CD4-positive, alpha-beta T cell treated with Interleukin-17A for 4 hours (primary cell): Measurements from ENCODE around the gene FOXO6.
A peak's percentile ranks its signal among the peaks of the same experiment; 100 is the strongest.

Experiments
- DNase-seq: peaks from one replicate; pipeline ENCODE4 v3.0.0-alpha.2; 2020; ENCODE audit warnings: mixed read lengths

The FOXO6 gene

GRCh38 chr1:41411229-41411628, 50.0 kb downstream of the FOXO6 start:
- no peak for DNase-seq

DNA sequence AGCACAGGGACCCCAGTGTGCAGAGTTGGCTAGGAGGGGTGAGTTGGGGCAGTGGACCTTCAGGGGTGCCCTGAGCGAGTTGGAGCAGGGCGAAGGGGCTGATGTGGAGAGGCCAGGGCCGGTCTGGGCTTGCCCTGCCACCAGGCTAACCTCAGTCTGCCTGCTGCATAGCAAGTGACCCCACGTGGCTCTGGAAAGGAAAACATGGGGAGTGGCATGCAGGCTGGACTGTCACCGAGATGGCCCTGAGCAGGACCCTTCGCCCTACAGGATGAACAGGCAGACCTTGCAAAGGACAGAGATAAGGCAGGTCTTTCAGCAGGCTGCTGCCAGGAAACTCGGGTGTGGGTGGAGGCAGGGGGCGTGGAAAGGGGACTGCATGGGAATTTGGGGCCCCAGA, 51.5 kb downstream of the FOXO6 start:
- no peak for DNase-seq

GRCh38 chr1:41413748-41414281, 52.6 kb downstream of the FOXO6 start:
- DNase-seq = no peak

GRCh38 chr1:41414296-41414695, 53.1 kb downstream of the FOXO6 start:
- DNase-seq = no peak

GRCh38 chr1:41414716-41415306, 53.6 kb downstream of the FOXO6 start:
- DNase-seq = no peak

DNA sequence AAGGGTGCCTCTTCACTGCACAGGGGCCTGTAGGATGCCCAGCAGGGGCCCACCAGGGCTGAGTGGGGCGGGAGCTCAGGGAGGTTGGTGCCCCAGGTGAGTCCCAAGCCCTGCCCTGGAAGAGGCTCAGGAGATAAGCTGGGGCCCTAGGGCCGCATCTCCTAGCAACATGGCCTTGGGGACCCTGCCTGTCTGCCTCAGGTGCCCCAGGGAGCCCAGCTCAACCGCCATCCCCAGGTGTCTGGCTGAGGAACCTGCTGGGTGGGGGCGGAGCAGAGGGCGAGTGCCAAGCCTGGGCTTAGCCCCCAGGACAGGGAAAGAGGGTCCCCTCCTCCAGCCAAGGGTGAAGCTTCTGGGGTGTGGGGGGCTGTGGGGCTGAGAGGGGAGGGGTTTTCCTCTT, 54.8 kb downstream of the FOXO6 start:
- no peak for DNase-seq

GRCh38 chr1:41416552-41417334, 55.5 kb downstream of the FOXO6 start:
- peak; percentile 72 for DNase-seq

GRCh38 chr1:41417335-41417682, 56.1 kb downstream of the FOXO6 start:
- no peak for DNase-seq

GRCh38 chr1:41417746-41418145, 56.5 kb downstream of the FOXO6 start:
- DNase-seq = no peak

DNA sequence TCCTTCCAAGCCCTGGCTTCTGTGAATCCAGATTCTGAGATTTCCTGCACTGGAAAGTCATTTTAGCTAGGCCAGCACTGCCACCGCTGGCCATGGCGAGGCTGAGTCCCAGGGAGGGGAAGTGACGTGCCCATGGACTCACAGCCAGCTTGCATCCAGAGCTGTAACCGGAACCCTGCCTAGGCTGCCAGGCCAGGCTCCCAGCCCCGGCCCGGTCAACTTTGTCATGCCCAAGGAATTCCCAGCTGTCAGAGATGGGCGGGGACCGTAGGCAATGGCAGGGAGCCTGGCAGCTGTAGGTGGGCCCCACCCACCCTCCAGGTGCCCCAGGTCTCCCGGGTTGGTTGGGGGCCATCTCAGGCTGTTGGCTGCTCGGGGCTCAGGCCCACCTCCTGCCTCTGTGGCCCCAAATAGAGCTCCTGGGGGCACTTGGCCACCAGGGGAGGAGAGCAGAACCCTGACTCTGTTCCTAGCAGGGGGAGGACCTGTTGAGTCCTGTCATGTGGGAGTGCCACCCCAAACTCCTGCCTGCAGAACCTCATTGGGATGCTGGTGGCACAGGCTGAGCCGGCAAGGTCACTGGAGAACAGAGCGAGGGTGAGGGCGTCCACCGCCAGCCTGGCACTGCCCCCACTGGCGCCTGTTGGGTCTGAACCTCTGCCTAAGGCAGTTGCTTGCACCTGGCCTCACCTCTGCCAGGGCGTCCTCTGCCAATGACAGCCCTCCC, 57.8 kb downstream of the FOXO6 start:
- DNase-seq = no peak

- no peak for DNase-seq
Observed at GRCh38 chr1:41419584-41420295, 58.5 kb downstream of the FOXO6 start.

GRCh38 chr1:41420351-41420750, 59.1 kb downstream of the FOXO6 start:
- no peak for DNase-seq

DNA sequence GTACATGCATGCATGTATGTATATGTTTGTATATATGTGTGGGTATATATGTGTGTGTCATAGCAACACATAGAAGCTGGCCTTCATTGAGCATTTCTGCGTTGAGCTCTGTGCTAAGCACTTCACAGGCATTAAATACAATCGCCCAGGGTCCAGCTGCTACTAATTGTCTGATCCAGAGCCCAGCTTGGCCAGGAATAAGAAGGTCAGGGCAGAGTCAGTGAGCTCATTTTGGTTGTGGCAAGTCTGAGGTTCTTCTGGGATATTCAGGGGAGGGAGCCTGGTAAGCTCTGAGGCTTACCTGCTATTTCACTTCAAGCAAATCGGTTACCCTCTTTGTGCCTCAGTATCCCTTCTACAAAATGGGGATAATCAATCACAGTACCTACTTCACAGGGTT, 59.6 kb downstream of the FOXO6 start:
- DNase-seq = no peak

GRCh38 chr1:41422306-41422705, 61.1 kb downstream of the FOXO6 start:
- no peak for DNase-seq

- DNase-seq = no peak
Observed at GRCh38 chr1:41423511-41424191, 62.4 kb downstream of the FOXO6 start.

DNA sequence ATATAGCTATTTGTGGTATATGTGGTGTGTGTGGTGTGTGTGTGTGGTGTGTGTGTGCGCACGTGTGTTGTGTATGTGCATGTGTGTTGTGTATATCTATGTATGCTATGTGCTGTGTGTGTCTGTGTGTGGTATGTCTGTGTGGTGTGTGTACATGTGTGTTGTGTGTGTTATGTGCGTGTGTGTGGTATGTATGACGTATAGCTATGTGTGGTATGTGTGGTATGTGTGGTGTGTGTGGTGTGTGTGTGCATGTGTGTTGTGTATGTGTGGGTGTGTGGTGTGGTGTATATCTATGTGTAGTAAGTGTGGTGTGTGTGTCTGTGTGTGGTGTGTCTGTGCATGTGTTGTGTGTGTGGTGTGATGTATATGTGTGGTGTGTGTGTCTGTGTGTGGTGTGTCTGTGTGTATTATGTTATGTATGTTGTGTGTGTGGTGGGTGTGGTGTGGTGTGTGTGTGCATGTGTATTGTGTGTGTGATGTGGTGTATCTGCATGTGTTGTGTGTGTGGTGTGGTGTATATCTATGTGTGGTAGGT, 63.4 kb downstream of the FOXO6 start:
- no peak for DNase-seq

GRCh38 chr1:41425369-41425768, 64.1 kb downstream of the FOXO6 start:
- no peak for DNase-seq

GRCh38 chr1:41426201-41426890, 65.1 kb downstream of the FOXO6 start:
- no peak for DNase-seq

DNA sequence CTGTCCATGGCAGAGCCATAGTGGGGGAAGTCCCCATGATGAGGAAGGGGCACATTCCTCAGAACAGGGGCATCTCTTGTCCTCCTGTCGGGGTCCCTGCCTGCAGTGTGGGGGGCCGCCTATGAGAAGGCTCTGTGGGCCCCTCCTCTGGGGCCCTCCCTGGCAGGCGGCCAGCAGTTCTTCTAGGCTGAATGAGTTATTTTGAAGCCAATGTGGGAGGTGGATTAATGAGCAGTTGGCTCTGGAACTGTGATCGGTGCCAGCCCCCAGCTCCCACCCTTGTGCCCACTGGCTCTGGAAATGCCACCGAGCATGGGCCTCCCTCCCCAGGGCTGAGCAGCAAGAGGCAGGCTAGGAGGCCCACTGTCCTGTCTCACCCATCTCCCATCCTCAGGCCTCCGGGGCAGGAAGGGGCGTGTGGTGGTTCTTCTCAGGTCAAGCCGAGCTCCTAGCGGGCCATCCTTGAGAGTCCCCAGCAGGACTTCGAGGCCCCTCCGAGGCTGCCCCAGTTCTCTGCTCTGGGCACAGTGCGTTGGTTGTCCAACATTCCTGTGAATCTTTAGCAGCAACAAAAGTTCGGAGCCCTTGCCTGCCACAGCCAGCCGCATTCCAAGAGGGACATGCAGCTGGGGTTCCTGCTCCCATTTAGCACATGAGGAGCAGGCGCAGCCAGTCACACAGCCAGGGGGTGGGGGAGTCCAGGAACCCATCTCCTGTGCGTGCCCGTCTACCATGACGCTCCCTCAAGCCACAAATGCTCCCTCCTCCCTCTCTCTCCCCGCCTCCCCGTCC, 66.1 kb downstream of the FOXO6 start:
- no peak for DNase-seq

- no peak for DNase-seq
Observed at GRCh38 chr1:41427916-41428737, 66.9 kb downstream of the FOXO6 start.
